Lower leg skin (tissue), 4 donors: ENCODE results near the gene TBC1D10A. TPM values are rescaled to one million over a fixed set of nuclear protein-coding genes. Genes with fewer than 3 reads are reported as not detected.

Experiments
- DNase-seq, 2 donors: peaks; one replicate each; pipeline ENCODE4 v3.0.0-alpha.2; 2019; ENCODE audit warnings: low spot score in 2 of 2
- H3K4me3 ChIP-seq: fragments of 200-600 bp; sonication (generic); 2 replicates; pipeline ENCODE4 v1.5.1; 2017; ENCODE audit warnings: mild to moderate bottlenecking, low read depth; ENCODE audit not compliant: poor library complexity, severe bottlenecking
- POLR2A ChIP-seq, 2 donors: fragments of 450-650 bp; IDR thresholded peaks; one replicate each; pipeline ENCODE4 v1.6.1; 2016 to 2017; ENCODE audit warnings: antibody characterized with exemption in 2 of 2, mild to moderate bottlenecking in 1 of 2, moderate library complexity in 1 of 2
- WGBS, 2 donors: methylation state at CpG; one replicate each; pipeline ENCODE4 v1.1.5; 2018; 5-methylcytosine and 5-hydroxymethylcytosine counted together
- intact Hi-C: fragments of 100-400 bp; cut with DNase I; formaldehyde crosslinking; loops from one replicate; pipeline ENCODE4 v1.15.0; 2023; ENCODE audit warnings: low total_unique reads
- total RNA-seq, 4 donors: library from RNA; depleted of rRNA; stranded (reverse); fragments of >200 nt; gene quantifications; one replicate each; pipeline ENCODE4 v1.1.0, GENCODE V29; 2016
- TF ChIP-seq, protein P1 (sequence below), 3 donors: fragments of 450-650 bp; IDR thresholded peaks; one replicate each; pipeline ENCODE4 v1.5.1; 2016; ENCODE audit warnings: antibody characterized with exemption in 3 of 3, mild to moderate bottlenecking in 3 of 3, moderate library complexity in 2 of 3

Gene TBC1D10A
- total RNA-seq, 4 donors from 2014 or later, result 64.8 to 80.1 (median 74.2) TPM

DNA sequence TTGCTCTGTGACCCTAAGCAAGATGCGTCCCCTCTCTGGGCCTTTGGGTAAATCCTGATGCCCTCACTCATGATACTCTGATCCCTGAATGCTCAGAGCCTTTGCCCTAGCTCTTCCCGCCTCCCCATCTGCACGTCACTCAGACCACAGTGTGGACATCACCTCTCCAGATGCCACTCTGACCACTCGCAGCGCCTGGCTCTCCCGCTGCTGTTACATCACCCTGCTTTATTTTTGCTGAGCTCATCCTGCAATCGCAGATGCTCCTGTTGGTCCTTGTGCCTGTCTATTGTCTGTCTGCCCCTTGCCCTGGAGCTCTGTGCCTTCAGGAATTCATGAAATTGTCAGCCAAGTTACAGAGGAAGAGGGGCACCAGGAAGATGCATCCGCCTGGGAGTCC is 65.6 kb downstream of the TBC1D10A start:
- no peak for TF ChIP-seq POLR2A (IDR thresholded peaks at IDR 0.05)
- WGBS, 2 donors, result 84 to 86% methylated on average over 8 of the region's 8 CpGs
- intact Hi-C loops, result loop anchor here (10.0 kb wide), 1 partner anchor 224 kb away; no protein-coding TSS in a partner anchor
- DNase-seq, result no peak
- no peak overlapping the region for H3K4me3 ChIP-seq

DNA sequence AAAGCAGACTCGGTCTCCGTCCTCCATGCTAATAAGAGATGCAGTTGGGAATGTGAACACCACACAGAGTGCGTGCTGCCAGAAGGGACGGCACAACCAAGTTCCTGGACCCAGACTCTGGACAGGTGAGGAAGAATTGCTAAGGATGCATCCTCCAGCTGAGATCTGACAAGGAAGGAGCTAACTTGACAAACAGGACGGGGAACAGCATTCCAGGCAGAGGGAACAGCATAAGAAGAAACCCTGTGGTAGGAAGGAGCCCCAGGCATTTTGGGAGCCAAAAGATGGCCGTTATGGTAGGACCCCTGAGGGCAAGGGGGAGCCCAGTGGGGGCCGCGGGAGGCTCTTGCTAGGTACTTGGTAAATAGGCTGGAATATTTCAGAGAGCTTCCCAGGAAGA is 66.1 kb downstream of the TBC1D10A start:
- DNase-seq, result no peak
- intact Hi-C loops, result loop anchor here (10.0 kb wide), 1 partner anchor 224 kb away; no protein-coding TSS in a partner anchor
- H3K4me3 ChIP-seq, result no peak overlapping the region
- WGBS, 2 donors, result 80 to 82% methylated on average over 8 of the region's 8 CpGs
- no peak for TF ChIP-seq POLR2A (IDR thresholded peaks at IDR 0.05)
- TF ChIP-seq, protein P1, sequence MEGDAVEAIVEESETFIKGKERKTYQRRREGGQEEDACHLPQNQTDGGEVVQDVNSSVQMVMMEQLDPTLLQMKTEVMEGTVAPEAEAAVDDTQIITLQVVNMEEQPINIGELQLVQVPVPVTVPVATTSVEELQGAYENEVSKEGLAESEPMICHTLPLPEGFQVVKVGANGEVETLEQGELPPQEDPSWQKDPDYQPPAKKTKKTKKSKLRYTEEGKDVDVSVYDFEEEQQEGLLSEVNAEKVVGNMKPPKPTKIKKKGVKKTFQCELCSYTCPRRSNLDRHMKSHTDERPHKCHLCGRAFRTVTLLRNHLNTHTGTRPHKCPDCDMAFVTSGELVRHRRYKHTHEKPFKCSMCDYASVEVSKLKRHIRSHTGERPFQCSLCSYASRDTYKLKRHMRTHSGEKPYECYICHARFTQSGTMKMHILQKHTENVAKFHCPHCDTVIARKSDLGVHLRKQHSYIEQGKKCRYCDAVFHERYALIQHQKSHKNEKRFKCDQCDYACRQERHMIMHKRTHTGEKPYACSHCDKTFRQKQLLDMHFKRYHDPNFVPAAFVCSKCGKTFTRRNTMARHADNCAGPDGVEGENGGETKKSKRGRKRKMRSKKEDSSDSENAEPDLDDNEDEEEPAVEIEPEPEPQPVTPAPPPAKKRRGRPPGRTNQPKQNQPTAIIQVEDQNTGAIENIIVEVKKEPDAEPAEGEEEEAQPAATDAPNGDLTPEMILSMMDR (IDR thresholded peaks at IDR 0.05), result no peak

DNA sequence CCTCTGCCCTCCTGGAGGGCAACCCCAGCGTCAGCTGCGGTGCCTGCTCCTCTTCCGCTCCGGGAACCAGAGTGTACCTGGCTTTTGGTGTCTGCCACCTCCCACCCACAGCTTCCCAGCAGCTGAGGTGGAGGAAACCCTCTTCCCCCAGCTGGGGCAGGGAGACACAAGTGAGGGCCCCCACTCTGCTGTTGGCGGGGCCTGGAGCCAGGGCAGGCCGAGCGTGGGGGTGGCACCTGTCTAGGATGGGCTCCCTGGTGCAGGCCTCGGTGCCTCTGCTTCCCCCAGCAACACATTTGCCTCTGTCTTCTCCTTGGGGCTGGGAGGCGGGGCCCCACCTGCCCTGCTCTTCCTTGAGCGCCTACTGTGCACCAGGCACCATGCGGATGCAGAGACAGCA is 66.5 kb downstream of the TBC1D10A start:
- DNase-seq, result no peak
- WGBS, 2 donors, result 94 to 96% methylated on average over 7 to 8 of the region's 11 CpGs
- TF ChIP-seq, protein P1 (IDR thresholded peaks at IDR 0.05), result no peak
- no peak for TF ChIP-seq POLR2A (IDR thresholded peaks at IDR 0.05)
- H3K4me3 ChIP-seq, result no peak overlapping the region
- intact Hi-C loops, result loop anchor here (10.0 kb wide), 1 partner anchor 225 kb away; no protein-coding TSS in a partner anchor

DNA sequence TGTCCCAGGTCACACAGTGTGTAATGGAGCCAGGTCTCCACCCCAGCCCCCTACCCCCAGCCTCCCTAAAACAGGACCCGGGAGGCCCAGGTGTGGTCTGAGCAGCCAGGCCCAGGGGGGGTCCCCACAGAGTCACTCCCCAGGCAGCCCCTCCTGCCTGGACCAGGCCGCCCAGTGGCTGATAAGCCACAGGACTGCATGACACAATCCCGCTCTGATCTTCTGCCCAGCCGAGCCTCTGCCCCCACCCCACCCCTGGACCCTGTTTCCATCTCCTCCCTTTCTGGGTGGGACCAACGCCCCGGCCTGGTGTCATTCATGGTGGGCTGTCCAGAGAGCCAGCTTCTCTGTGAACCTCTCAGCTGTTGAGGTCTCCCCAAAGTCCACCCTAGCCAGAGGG is 72.4 kb downstream of the TBC1D10A start:
- WGBS, 2 donors, result 76 to 87% methylated on average over 5 to 6 of the region's 6 CpGs
- TF ChIP-seq, protein P1 (IDR thresholded peaks at IDR 0.05), result no peak
- no peak for TF ChIP-seq POLR2A (IDR thresholded peaks at IDR 0.05)
- intact Hi-C loops, result no loop called here
- DNase-seq, result no peak
- no peak overlapping the region for H3K4me3 ChIP-seq

DNA sequence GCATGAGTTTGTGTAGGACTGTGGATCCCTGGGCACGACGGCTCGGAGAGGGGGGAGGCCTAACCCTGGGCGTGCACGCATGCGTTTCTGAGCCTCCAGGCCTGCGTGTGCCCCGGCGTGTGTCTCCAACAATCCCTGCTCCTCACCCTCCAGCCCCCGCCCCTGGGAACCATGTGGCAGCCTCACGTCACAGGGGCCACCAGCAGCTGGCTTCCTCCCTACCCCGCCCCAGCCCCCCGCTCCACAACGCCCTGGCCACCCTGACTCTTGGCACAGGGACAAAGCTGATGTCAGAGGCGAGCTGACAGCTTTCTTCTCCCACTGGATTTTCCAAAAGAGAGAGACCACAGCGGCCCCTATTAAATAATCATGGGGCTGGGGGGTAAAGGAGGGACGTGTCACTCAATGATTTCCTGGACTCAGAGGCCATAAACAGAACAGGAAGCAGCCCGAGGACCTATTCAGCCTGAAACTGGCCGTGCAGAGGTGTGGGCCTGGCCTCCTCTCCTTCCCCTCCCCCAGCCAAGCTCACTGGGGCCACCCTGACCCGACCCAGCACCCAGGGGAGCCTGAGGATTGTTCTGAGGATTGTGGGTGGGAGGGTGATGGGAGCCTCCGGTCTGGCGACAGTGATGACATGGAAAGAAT is 73.4 kb downstream of the TBC1D10A start:
- 11 to 12% methylated on average over 11 to 15 of the region's 22 CpGs for WGBS, 2 donors
- H3K4me3 ChIP-seq, result no peak overlapping the region
- peak in 1 of 2 donors; percentile 93 for DNase-seq
- TF ChIP-seq, protein P1 (IDR thresholded peaks at IDR 0.05), result no peak
- no peak for TF ChIP-seq POLR2A (IDR thresholded peaks at IDR 0.05)
- intact Hi-C loops, result no loop called here

DNA sequence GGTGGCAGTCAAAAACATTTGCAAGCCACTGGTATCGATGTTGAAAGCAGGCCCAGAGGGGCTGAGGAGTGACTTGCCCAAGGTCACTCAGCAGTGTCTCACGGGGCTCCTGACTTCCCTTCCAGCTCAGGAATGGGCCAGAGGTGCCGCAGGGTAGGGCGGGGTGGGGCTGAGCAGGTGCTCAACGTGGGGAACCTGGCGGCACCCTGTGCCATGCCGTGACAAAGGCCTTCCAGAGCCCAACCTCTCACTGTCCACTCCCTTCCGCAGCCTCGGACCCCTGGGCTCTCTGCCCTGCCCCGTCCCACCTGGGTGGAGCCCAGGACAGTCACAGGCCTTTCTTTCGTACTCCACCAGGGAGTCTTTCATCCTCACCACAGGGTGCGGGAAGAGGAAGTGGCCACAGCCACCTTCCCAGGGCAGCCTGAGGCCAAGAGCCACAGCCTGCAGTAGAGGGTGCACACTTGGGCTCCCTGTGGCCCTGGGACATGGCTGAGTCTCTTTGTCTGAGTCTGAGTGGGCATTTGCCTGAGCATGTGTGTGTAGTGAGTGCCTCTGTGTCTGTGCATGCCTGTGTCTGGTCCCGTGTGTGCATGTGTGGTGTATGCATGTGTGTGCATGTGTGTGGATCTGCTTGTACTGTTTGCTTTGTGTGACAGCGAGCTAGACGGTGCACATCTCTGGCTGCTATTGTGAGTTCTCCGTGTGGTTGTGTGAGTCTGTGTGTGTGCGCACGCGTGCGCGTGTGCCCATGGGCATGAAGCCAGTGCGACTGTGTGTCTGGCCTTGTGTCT is 74.1 kb downstream of the TBC1D10A start:
- H3K4me3 ChIP-seq, result no peak overlapping the region
- no peak for TF ChIP-seq POLR2A (IDR thresholded peaks at IDR 0.05)
- TF ChIP-seq, protein P1 (IDR thresholded peaks at IDR 0.05), result no peak
- peak in 1 of 2 donors; percentile 86 for DNase-seq
- intact Hi-C loops, result no loop called here
- WGBS, 2 donors, result 44 to 49% methylated on average over 17 to 20 of the region's 22 CpGs
